NB4 (cell line): ENCODE measurements around the gene ATP11A.
"Not testable (repeated sequence)": the region's sequence is repeated elsewhere in the genome, so short reads cannot be mapped to it uniquely, and the experiment has no call there.

Experiments
- CTCF ChIP-seq: IDR thresholded peaks from one replicate; pipeline ENCODE4 v1.5.1; 2012; ENCODE audit warnings: low read depth, low read length
- POLR2A ChIP-seq: IDR thresholded peaks from 2 replicates; pipeline ENCODE4 v1.6.1; 2011; ENCODE audit warnings: mild to moderate bottlenecking; ENCODE audit not compliant: insufficient read length; ENCODE audit errors: extremely low read depth

GRCh38 chr13:112800807-112801206 lies 111.0 kb downstream of the ATP11A start:
- TF ChIP-seq CTCF, POLR2A: not testable (repeated sequence)
